Duodenal mucosa (tissue), 2 donors: ENCODE data around the gene COQ9.

ENCODE experiments used
- H3K27ac ChIP-seq: one replicate; pipeline ENCODE4 v1.7.0; 2013; ENCODE audit warnings: low read depth, low read length
- H3K27me3 ChIP-seq, 2 donors: one replicate each; pipeline ENCODE4 v1.7.0; 2013; ENCODE audit warnings: low read length in 2 of 2, control low read depth in 1 of 2; ENCODE audit not compliant: insufficient read depth in 2 of 2, control insufficient read depth in 1 of 2
- H3K36me3 ChIP-seq, 2 donors: one replicate each; pipeline ENCODE4 v1.7.0; 2013; ENCODE audit warnings: low read length in 2 of 2, control low read depth in 1 of 2; ENCODE audit not compliant: insufficient read depth in 2 of 2, control insufficient read depth in 1 of 2
- H3K4me1 ChIP-seq, 2 donors: one replicate each; pipeline ENCODE4 v1.7.0; 2013; ENCODE audit warnings: low read length in 2 of 2, control low read depth in 1 of 2; ENCODE audit not compliant: insufficient read depth in 2 of 2, control insufficient read depth in 1 of 2
- H3K4me3 ChIP-seq, 2 donors: one replicate each; pipeline ENCODE4 v1.7.0; 2013; ENCODE audit warnings: low read length in 2 of 2, low read depth in 1 of 2
- H3K9ac ChIP-seq, 2 donors: one replicate each; pipeline ENCODE4 v1.7.0; 2013; ENCODE audit warnings: low read length in 2 of 2, low read depth in 1 of 2
- H3K9me3 ChIP-seq, 2 donors: one replicate each; pipeline ENCODE4 v1.7.0; 2013; ENCODE audit warnings: low read length in 2 of 2, control low read depth in 1 of 2; ENCODE audit not compliant: control insufficient read depth in 1 of 2

COQ9 gene

GRCh38 chr16:57501492-57501891 lies 54.2 kb downstream of the COQ9 start:
- no peak overlapping the region for H3K4me3 ChIP-seq
- H3K9ac ChIP-seq = no peak overlapping the region
- H3K4me1 ChIP-seq = no peaks in the 10 kb centered on the region
- no peaks in the 10 kb centered on the region for H3K27me3 ChIP-seq
- H3K9me3 ChIP-seq = no peaks in the 10 kb centered on the region
- H3K36me3 ChIP-seq = no peaks in the 10 kb centered on the region
- H3K27ac ChIP-seq = no peak overlapping the region

- Histone ChIP-seq H3K4me1 (no peaks in the 10 kb centered on the region), H3K27me3 (no peaks in the 10 kb centered on the region), H3K9ac (no peak overlapping the region), H3K4me3 (no peak overlapping the region), H3K27ac (no peak overlapping the region), H3K36me3 (no peaks in the 10 kb centered on the region), H3K9me3 (no peaks in the 10 kb centered on the region)
These were observed 54.9 kb downstream of the COQ9 start for GRCh38 chr16:57502048-57502775.

- H3K27ac ChIP-seq = no peak overlapping the region
- no peaks in the 10 kb centered on the region for H3K36me3 ChIP-seq
- no peak overlapping the region for H3K9ac ChIP-seq
These were observed 56.1 kb downstream of the COQ9 start for GRCh38 chr16:57503366-57503765.

GRCh38 chr16:57504001-57504400 lies 56.7 kb downstream of the COQ9 start:
- Histone ChIP-seq H3K9me3 (no peaks in the 10 kb centered on the region), H3K27me3 (no peaks in the 10 kb centered on the region), H3K9ac (no peak overlapping the region), H3K36me3 (no peaks in the 10 kb centered on the region), H3K4me3 (no peak overlapping the region), H3K27ac (no peak overlapping the region), H3K4me1 (no peaks in the 10 kb centered on the region)

More at GRCh38 chr16:57503366-57503765, 56.1 kb downstream of the COQ9 start:
- H3K9me3 ChIP-seq = no peaks in the 10 kb centered on the region
- H3K27me3 ChIP-seq = no peaks in the 10 kb centered on the region
- no peaks in the 10 kb centered on the region for H3K4me1 ChIP-seq
- no peak overlapping the region for H3K4me3 ChIP-seq

- H3K4me1 ChIP-seq = no peaks in the 10 kb centered on the region
- H3K9me3 ChIP-seq = no peaks in the 10 kb centered on the region
- H3K4me3 ChIP-seq = no peak overlapping the region
- H3K9ac ChIP-seq = no peak overlapping the region
- no peak overlapping the region for H3K27ac ChIP-seq
- no peaks in the 10 kb centered on the region for H3K36me3 ChIP-seq
- H3K27me3 ChIP-seq = no peaks in the 10 kb centered on the region
These were observed 57.2 kb downstream of the COQ9 start for GRCh38 chr16:57504491-57504890.

GRCh38 chr16:57505169-57505568 lies 57.9 kb downstream of the COQ9 start:
- H3K36me3 ChIP-seq = no peaks in the 10 kb centered on the region

GRCh38 chr16:57507136-57508034 lies 60.1 kb downstream of the COQ9 start:
- Histone ChIP-seq H3K36me3 (no peaks in the 10 kb centered on the region), H3K27me3 (no peaks in the 10 kb centered on the region), H3K4me3 (no peak overlapping the region), H3K9me3 (no peaks in the 10 kb centered on the region), H3K27ac (no peak overlapping the region), H3K4me1 (peaks cover 0 to 3% of the 10 kb centered on the region in 2 donors), H3K9ac (no peak overlapping the region)

More at GRCh38 chr16:57505169-57505568, 57.9 kb downstream of the COQ9 start:
- H3K27me3 ChIP-seq = no peaks in the 10 kb centered on the region
- H3K9me3 ChIP-seq = no peaks in the 10 kb centered on the region
- H3K9ac ChIP-seq = no peak overlapping the region
- no peak overlapping the region for H3K4me3 ChIP-seq
- H3K27ac ChIP-seq = no peak overlapping the region
- H3K4me1 ChIP-seq = no peaks in the 10 kb centered on the region

GRCh38 chr16:57508035-57508425 lies 60.8 kb downstream of the COQ9 start:
- no peak overlapping the region for H3K27ac ChIP-seq
- peaks cover 0 to 3% of the 10 kb centered on the region in 2 donors for H3K4me1 ChIP-seq
- no peaks in the 10 kb centered on the region for H3K36me3 ChIP-seq
- H3K9ac ChIP-seq = no peak overlapping the region
- no peaks in the 10 kb centered on the region for H3K9me3 ChIP-seq
- no peak overlapping the region for H3K4me3 ChIP-seq
- no peaks in the 10 kb centered on the region for H3K27me3 ChIP-seq

GRCh38 chr16:57509231-57509923 lies 62.1 kb downstream of the COQ9 start:
- Histone ChIP-seq H3K27ac (no peak overlapping the region), H3K36me3 (no peaks in the 10 kb centered on the region), H3K27me3 (no peaks in the 10 kb centered on the region), H3K4me3 (no peak overlapping the region), H3K9ac (no peak overlapping the region), H3K4me1 (peaks cover 0 to 3% of the 10 kb centered on the region in 2 donors), H3K9me3 (no peaks in the 10 kb centered on the region)
